HL-60/S4 treated with retinoic acid at 250 ng/mL for 4 days and 3 days (cell line): ENCODE results near the gene TMEM144.
"Not testable (repeated sequence)": the region's sequence is repeated elsewhere in the genome, so short reads cannot be mapped to it uniquely, and the experiment has no call there.

Experiments used
- in situ Hi-C: fragments of 300-500 bp; cut with MboI; formaldehyde crosslinking; loops from 2 replicates; pipeline ENCODE4 v1.7.0; 2022; ENCODE audit warnings: low sequenced_read_pairs

The TMEM144 gene

DNA sequence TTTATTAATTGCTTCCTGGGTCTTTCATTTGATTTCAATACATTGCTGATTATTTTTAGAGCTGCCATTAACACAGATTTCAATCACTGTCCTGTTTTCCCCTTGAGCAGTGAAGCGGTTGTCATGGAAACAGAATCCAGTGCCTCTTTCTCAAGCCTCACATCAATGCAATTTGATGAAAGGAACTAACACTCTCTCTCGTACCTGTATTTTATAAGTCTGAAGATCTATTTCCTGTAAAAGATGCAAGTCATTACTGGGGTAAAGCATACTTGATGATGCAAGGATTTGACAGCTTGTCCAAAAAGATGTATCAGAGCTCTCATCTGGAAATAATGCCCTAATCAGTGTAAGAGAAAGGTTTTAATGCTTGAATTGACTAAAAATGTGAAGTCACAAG is 19.6 kb upstream of the TMEM144 start:
- in situ Hi-C loops = no loop called here

DNA sequence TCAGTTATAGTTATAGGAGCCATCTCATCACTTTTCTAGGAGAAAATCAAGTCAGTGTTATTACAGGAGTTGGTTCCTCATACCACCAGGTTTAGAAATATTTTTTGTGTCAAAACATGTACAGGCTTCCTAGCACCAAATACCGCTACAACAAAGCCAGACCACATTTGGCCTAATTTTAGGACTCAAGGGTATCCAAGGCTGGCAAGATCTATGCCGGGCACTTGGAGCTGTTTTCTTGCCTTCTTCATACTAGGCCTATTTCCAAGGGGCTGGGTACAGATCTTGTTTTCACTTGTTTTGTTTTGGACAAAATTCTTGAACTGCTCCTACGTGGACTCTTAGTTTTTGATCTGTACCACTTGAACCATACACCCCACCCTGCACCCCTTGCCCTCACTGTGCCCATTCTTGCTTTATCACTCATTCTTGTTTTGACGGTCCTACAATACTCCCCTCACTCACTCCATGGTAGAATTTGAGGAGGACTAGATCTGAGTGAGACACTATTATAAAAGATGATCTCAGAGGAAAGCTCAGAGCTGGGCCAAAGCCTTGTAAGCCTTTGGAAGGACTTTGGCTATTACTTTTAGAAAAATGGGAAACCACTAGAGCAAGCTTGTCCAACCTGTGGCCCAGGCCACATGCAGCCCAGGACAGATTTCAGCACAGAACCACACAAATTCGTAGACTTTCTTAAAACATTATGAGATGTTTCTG is 17.7 kb upstream of the TMEM144 start:
- in situ Hi-C loops = no loop called here

DNA sequence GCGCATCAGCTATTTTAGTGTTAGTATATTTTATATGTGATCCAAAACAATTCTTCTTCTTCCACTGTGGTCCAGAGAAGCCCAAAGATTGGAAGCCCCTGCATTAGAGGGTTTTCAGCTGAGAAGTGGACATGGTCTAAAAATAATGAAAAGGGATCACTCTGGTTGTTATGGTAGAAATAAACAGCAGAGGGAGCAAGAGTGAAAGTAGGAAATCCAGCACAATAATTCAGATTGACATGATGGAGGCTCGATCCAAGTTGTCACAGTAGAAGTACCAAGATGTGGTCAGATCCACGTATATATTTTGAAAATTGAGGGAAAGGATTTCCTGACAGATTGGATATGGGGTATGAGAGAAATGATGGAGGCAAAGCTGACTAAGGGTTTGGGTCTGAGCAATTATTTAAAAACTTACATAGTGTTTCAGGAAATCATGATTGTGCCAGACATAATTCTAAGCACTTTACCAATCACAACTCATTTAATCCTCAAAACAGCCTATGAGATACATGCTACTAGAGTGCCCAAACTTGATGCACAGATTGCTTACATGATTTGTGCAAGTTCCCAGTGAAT is 17.0 kb upstream of the TMEM144 start:
- in situ Hi-C loops = no loop called here

DNA sequence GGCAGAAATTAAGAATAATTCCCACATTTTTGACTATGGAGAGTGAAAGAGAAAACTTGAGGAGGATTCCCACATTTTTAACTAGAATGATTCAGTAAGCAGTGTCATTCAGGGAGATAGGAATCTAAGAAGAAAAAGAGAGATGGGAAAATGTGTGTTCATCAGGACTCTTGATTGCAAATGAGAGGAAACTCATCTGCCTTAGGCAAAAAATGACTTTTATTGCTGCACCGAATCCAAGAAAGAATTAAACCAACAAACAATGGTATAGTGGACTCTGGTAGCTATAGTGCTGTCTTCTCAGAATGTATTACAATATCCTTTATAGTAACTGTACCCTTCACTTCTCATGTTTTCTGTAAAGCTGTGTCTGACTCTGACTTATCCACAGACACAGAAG is 15.0 kb upstream of the TMEM144 start:
- in situ Hi-C loops = no loop called here

DNA sequence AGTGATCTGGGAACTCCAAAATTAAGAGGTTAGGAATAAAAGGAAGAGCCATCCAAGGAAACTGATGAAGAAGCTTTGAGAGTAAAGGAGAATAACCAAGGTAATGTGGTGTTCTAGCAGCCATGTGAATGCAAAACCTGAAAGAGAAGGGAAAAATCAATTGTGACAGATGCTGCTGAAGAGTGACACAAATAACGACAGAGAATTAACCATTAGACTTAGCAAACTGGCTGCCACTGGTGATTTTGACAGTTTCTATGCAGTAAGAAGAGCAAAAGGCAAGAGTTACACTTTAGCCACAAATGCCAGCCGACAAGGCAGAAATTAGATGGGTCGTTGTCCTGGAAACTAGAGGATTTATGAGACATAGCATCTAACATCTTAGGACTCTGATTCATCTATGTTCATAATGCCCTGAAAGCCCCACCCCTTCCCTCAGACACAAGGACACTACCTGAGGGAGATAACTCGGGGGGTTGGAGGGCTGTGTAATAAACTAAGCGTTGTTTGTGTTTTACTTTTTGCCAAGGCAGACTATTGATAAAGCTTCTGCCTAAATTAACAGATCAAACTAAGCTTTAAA is 13.0 kb upstream of the TMEM144 start:
- in situ Hi-C loops = no loop called here

DNA sequence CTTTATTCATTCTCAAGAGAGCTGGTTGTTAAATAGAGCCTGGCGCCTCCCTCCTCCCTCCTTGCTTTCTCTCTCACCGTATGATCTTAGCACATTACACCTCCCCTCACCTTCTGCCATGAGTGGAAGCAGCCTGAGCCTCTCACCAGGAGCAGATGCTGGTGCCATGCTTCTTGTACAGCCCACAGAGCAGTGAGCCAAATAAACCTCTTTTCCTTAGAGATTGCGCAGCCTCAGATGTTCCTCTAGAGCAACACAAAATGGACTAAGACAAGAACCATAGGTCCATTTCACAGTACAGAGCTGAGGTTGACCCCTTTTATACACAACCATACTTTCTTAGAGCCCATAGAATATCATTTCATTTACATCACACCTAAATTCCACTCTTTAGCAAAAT is 10.1 kb upstream of the TMEM144 start:
- in situ Hi-C loops = no loop called here

DNA sequence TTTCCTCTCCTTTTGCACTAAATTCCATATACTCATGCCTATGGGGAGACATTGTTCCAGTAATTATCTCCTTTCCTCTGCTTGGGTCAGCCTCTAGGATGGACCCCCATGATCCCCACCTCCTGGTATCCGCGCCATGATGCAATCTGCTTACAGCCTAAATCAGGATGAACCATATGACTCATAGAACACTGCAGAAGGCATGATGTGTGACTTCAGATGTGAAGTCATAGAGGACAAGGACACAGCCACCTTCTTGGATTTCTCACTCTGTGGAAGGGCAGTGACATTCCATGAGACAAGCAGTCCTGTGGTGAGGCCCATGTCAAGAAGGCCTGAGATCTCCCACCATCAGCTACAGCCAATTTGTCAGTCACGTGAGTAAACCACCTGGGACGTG is 9.0 kb upstream of the TMEM144 start:
- in situ Hi-C loops = no loop called here

DNA sequence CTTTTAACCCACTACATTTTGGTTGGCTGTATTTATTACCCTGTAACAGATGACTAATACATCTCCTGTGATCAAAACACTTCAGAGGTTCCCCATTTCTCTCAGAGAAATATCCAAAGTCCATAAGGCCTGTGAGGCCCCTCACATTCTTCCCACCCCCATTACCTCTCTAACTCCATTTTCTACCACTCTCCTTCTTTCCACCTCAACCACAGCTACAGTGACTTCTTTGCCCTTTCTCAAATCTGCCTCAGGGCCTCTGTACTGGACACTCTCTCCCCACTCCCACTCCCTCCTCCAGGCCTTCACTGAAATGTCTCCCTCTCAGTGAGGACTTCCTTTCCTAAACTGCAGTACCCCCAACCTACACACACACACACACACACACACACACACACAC is 8.4 kb upstream of the TMEM144 start:
- in situ Hi-C loops = no loop called here

DNA sequence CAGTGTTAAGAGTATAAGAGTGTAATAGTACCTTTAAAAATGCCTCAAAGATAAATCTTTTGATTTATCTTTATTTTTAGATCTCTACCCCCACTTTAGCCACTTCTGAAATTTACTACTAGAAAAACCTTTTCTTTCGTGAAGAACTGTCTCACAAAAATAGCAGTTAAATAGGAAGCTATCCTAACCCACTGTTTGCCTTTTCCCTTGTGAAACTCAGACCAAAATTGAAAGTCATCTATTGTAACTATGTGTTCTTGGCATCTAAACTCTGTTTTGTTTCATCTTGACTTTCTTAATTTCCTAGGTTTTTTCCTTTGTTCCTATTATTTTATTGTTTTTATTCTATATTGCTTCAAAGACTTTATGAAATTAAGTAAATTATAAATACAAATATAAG is 7.8 kb upstream of the TMEM144 start:
- in situ Hi-C loops = no loop called here

DNA sequence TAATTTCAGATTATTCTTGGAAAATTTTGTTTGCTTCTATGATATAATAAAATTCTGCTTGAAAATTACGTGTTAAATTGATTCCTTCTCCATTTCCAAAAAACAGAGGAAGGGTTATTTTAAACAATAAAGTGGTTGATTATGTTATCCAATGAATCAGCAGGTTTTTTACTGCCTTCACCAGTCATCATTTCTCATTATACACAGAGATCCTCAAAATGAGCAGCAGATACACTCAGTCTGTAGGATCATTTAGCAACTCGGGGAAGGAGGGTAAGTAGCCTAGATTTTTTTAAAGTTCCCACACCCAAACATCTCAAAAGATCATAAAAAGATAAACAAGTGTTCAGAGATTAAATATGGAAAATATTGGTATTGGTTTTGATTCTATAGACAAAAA is 6.8 kb upstream of the TMEM144 start:
- in situ Hi-C loops = no loop called here

DNA sequence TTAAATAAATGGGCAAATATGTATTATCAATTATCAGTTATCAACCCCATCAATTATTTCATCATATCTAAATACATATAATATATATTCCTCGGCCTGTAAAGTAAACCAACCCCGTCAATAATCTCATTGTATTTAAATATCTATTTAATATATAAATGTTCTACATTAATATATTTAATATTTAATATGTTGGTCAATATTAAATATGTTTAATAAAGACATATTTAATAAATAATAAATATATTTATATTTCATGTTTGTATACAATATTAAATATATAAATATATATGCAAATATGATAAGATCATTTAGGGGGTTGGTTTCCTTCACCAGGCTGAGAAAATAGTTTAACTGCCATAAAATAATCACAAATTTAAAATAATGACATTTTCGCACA is 6.4 kb upstream of the TMEM144 start:
- in situ Hi-C loops = no loop called here

DNA sequence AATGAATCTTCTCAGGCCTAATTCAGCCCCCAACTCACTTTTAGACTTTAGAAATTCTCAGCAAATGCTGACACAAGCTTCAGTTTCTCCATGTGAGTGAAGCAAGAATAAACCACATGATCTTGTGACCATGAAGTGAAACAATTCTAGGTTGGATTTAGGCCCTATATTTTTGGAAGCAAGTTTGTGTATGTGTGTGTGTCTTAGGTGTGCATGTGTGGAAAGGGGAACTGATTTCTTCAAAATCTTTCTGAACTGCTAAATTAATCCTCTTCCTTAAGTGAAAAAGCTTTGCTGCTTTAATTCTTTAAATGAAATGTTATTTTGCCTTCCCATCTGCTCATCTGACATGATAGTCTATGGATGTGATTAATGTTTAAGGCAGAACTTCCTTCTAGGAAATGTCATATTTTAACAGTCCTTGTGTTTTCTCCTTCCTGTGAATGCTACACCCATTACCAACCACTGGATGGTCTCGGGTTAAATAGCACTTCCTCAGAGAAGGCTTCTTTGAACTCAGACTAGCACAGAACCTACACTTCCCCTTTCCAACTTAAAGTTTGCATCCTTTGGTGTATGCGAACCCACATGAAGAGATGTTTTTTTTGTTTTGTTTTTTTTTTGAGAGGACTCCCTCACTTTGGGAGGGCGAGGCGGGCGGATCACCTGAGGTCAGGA is 1.2 kb upstream of the TMEM144 start:
- in situ Hi-C loops = no loop called here

DNA sequence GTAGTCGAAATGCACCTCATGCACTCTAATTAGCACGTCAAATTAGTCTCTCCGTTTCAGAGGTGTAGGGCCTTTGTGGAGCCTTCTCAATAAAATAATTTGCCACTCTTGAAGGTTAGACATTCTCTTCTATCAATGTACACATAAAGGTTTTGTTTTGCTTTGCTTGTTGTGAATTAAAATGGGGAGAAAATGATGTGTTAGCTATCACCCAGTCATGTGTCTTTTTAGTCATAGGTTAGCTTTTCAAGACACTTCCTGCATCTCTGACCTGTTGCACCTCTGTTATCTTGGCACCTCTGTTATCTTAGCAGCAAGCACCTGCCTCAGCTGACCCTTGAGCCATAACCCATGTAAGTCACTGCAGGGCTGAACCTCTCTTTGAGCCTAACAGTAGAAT is 936 bp downstream of the TMEM144 start:
- in situ Hi-C loops = no loop called here

DNA sequence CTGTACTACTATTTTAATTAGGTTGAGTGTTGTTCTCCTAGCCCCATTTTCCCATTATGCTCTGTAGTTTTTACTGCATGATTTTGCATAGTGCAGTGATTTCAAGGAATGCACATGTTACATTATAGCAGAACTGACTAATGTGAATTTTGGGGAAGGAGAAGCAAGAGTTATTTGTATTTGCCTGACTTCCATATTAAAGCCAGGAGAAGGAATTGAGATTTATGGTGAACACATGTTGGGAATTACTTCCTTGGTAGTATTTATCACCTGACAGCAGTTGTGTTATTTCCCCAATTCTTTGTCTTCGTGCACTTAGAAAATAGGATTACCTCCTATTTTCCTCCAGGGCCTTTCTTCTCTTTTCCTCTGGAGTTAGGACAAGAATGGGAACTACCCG is 3.2 kb downstream of the TMEM144 start:
- in situ Hi-C loops = no loop called here

DNA sequence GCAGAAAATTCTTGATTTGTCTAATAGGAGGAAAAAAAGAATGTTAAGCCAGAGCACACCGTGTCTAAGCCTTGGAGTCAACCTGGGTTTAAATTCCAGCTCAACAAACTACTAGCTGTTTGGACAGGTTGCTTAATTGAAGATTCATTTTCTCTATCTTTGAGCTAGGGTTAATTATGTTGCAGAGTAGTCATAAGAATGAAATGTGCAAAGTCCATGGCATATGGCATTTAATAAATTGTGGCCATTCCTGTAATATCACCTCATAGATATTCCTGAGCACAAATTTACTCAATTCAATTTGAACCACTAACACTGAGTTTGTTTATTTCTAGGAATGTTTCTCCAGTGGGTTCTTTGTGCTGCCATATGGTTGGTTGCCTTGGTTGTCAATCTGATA is 4.6 kb downstream of the TMEM144 start:
- in situ Hi-C loops = no loop called here

DNA sequence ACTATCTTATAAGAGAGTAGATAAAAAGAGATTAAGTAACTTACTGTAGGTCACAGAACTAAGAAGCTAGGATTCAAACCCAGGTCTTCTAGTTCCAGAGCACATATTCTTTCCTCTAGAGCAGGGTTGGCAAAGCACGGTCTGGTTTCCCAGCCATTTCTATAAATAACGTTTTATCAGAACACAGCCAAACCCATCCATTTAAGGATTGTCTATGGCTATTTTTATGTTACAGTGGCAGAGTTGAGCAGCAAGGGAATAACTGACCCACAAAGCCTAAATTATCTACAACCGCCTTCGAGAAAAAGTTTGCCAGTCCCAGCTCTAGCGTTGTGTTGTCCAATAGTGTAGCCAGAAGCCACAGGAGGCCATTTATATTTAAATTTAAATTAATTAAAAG is 7.5 kb downstream of the TMEM144 start:
- in situ Hi-C loops = no loop called here

DNA sequence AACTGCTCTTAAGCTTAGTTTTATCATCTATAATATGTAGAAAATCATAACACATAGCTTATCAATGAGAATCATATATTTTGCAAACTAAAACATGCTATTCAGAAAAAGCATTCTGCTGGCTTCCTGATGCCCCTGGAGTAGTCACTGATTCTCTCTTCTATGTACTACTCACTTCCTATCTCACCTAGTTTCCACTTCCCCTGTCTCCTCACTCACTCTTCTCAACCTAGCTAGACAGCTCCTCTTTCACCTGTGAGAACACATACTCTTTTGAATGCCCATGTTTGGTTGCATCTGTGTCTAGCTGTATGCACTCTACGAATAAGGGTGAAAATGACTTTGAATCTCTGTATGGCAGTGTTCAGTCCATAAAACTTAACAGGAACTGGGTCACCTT is 9.3 kb downstream of the TMEM144 start:
- in situ Hi-C loops = no loop called here

DNA sequence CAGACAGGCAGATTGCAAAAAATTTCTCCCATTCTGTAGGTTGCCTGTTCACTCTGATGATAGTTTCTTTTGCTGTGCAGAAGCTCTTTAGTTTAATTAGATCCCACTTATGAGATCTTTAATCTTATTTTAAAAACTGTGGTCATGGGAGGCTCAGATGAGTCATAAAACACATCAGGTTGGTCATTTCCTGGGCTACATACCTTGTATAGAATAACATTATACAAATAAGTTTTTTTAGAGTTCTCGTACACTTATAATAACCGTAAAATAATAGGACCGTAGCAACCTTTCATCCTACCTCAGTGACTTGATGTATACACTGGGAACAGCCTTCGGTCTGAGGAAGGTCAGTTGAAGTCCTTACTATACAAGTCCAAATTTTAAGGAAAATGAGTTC is 14.0 kb downstream of the TMEM144 start:
- in situ Hi-C loops = not testable (repeated sequence)

DNA sequence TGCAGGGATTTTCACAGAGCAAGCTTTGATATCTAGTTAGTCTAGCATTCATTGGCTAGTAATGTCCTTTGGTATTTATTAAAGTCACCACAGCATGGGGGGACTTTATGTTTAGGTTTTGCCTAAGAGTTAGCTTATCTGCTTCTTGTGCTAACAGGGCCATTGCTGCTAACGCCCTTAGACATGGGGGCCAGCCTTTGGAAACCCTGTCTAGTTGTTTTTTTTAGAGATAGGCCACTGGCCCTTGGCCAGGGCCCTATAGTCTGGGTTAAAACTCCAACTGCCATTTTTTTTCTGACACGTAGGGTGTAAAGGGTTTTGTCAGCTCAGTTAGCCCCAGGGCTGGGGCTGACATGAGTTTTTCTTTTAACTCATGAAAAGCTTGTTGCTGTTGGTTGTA is 14.7 kb downstream of the TMEM144 start:
- in situ Hi-C loops = not testable (repeated sequence)

DNA sequence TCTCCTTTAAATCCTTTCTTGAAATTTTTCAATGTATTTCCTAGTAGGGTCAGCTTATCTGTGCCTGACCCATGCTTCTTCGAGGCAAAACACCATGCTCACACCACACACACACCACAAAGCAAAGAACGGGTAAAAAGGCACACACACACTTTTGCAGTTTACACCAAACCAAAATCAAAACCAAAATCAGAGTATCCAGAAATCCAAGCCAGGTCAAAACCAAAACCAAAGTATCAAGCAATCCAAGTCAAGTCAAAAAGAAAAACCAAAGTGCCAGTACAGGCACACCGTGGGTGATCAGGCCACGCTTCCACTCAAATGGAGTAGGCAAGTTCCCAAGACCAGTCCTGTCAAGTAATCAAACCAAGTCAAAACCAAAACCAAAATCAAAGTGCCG is 17.6 kb downstream of the TMEM144 start:
- in situ Hi-C loops = not testable (repeated sequence)

DNA sequence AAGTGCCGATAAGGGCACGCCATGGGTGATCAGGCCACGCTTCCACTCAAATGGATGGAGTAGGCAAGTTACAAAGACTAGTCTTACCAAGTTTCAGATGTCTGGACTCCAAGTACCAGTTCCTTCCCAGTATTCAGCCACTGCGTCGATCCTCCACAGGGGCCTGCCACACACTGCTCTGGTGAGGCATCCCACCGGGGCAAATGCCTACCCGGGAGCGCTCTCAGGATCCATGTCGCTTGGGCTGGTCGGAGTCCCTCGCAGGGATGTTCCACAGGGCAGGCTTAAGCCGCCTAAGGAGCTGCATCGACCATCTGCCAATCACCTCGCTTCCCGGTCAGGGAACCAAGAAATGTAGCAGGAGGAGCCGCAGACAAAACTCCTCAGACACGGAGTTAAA is 18.1 kb downstream of the TMEM144 start:
- in situ Hi-C loops = not testable (repeated sequence)

DNA sequence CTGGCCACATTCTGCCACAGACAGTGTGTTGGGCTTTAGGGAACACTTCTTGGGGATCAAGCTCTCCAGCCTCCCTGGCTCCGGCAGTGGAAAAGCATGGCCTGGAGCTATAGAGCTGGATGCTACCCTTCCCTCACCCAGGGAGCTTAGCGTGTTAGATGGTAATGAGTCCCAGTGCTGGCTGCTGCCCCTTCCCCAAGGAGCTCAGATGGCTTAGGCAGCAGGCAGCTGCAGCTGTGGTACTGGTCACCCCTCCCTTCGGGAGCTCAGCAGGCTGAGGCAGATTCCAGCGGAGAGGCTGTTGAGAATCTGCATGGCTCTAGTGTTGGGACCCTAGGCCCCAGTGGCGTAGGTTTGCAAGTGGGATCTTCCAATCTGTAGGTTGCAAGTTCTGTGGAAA is 19.5 kb downstream of the TMEM144 start:
- in situ Hi-C loops = no loop called here
